Stimulated activated CD4-positive, alpha-beta T cell treated with anti-CD3 and anti-CD28 coated beads, TNF-alpha, amount 100 ng/mL, for 24 hours (primary cell): Measurements from ENCODE around the gene ISG15.
A peak's percentile ranks its signal among the peaks of the same experiment; 100 is the strongest.
"Not testable (repeated sequence)": the region's sequence is repeated elsewhere in the genome, so short reads cannot be mapped to it uniquely, and the experiment has no call there.

Source experiments
- DNase-seq, 3 experiments: peaks; one replicate each; pipeline ENCODE4 v3.0.0-alpha.2; 2020; ENCODE audit warnings: low read depth in 3 of 3

The ISG15 gene

DNA sequence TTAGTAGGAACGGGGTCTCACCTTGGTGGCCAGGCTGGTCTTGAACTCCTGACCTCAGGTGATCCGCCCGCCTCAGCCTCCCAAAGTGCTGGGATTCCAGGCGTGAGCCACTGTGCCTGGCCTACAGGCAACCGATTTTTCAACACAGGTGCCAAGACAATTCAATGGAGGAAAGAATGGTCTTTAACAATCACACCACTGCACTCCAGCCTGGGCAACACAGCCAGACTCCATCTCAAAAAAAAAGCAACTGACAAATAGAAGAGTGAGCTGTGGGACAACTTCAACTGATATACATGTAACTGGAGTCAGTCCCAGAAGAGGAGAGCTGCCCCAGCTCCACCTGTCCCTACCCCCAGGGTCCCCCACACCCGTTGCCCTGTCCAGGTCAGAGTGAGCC is 18.8 kb upstream of the ISG15 start:
- not testable (repeated sequence) for DNase-seq

DNA sequence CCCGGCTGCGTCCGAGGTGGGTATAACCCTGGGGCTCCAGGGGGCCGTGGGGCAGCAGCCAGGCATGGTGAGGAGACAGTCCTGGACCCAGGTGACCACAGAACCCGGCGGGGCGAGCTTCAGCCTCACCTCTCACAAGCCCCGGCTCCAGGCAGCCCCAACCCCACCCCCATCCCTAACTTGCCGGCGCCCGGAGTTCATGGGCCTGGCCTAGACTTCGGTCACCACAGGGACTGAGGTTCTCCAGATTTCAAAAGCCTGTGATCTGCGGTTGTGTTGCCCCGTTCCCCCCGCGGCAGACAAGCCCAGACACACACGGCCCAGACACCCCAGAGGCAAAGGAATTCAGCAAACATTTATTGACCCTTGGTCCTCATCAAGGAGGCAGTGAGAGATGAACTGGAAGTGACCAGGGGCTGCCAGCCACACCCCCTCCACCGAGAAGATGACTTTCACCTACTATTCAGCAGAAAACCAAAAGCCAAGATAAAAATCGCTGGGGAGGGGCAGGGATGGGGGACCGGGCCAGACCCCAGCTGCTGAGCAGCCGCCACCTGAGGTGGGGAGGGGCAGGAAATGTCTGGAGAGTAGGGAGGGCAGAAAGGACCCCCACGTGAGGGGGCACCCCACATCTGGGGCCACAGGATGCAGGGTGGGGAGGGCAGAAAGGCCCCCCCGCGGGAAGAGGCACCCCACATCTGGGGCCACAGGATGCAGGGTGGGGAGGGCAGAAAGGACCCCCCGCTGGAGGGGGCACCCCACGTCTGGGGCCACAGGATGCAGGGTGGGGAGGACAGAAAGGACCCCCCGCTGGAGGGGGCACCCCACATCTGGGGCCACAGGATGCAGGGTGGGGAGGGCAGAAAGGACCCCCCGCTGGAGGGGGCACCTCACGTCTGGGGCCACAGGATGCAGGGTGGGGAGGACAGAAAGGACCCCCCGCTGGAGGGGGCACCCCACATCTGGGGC is 17.3 kb upstream of the ISG15 start:
- no peak for DNase-seq

DNA sequence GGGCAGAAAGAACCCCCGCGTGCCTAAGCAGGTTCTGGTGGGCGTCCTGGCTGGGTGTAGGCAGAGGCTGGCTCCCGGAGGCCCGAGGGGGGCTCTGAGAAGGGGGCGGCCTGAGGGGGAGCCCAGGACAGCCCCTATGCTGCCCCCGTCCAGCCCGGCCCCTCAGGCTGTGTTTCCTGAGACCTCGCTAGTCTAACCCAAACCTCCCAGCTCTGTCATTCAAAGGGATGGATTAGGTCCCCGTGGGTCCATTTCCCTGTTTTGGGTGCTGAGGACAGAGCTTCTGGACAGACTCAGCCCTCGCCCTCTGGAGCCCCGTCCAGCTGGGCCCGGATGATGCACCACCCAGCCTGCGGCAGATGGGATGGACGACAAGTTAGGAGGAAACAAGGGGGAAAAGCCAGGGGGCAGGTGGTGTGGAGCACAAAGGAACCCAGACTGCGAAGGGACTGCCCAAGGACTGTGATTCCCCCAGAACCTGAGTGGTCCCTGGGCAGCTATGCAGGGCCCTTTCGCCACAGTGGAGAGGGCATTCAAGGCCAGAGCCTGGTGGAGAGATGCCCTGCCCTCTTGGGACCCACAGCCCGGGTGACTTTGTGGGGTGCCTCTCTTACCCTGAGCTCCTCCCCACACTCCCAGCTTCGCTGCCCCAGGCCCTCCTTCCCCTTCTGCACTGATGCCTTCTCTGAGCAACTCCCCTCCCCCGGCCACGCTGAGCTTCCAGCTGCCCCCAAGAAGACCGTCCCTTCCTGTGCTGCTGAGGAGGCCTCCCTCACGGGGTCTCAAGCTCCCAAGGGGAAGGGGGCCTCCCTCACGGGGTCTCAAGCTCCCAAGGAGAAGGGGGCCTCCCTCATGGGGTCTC is 16.2 kb upstream of the ISG15 start:
- no peak for DNase-seq

DNA sequence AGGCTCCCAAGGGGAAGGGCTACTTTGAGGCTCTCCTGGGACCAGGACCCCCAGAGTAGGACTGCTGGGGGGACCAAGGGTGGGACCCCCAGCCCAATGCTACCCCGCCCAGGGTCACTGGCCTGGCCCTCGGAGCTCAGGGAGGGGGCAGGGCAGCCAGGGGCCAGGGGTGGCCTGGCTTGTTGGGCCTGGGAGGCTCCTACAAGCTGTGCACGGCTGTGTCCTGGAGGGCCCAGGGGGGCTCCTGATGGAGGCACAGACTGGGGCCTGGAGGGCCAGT is 15.6 kb upstream of the ISG15 start:
- no peak for DNase-seq

DNA sequence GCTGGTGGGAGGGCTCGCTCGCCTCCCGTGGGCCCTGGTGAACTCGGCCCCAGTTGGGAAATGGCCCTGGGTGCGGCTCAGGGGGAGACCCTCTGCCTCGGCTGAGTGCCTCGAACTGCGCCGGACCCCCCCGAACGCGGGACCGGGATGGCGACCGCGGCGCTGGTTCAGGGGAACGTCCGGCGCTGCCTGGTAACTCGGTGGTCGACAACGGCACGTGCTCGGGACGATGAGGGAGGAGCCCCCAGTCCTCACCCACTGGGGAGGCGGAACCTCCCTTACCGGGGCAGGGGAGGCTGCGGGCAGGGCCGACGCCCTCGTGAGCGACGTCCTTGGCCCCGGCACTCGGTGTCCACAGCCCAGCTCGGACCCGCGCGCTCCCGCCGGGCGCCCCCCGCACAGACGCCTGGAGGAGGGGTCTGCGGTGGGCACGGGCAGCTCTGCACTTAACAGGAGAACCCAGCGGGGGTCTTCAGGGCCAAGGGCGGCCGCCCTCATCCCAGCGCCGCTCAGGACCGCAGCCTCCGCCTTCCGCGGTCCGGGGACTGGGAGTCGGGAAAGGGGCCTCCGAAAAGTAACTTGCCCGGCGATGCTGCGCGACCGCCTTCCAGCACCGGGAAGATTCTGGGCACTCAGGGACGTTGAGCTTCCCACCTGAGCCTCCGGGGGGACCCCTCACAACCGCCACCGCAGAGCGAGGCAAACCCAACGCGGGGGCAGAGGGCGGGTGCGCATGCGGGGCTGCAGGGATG is 15.1 kb upstream of the ISG15 start:
- no peak for DNase-seq

DNA sequence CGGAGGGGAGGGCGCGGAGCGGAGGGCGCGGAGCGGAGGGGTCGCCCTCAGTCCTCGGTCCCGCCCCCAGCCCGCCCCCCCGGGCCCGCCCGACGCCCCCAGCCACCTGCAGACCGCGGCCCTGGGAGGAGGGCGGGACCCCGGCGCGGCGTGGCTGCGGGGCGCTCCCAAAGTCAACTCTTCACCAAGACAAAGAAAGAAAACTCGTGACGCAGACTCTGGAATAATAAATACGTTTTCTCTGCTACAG is 14.6 kb upstream of the ISG15 start:
- DNase-seq, result no peak

DNA sequence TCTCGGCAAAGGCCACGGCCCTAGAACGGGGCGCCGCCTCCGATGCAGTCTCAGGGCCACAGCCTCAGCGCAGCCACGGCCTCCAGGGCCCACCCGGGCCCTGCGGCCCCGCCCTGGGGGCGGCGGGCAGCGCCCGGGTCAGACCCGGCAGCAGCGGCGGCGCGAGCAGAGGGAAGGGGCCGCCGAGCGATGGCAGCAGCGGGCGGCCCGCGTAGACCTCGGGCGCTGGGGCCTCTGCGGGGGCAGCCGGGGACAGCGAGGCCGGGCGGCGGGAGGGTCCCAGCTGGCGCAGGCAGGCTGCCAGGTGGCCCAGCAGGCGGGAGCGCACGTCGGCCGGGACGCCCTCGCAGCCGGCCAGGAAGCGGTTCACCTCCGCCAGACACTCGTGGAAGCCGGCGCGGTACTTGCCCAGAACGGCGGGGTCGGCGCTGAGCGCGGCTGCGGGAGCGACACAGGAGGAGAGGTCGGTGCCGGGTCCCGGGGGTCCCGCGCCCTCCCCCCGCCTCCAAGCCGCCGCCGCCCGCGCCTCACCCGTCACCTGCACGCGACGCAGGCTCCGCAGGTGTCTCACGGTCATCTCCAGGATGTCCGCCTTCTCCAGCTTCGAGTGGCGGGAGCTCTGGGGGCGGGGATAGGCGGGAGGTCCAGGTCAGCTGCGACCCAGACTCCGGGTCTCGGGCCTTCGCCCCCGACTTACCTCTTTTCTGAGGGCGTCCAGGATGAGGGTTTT is 14.1 kb upstream of the ISG15 start:
- DNase-seq, result no peak

DNA sequence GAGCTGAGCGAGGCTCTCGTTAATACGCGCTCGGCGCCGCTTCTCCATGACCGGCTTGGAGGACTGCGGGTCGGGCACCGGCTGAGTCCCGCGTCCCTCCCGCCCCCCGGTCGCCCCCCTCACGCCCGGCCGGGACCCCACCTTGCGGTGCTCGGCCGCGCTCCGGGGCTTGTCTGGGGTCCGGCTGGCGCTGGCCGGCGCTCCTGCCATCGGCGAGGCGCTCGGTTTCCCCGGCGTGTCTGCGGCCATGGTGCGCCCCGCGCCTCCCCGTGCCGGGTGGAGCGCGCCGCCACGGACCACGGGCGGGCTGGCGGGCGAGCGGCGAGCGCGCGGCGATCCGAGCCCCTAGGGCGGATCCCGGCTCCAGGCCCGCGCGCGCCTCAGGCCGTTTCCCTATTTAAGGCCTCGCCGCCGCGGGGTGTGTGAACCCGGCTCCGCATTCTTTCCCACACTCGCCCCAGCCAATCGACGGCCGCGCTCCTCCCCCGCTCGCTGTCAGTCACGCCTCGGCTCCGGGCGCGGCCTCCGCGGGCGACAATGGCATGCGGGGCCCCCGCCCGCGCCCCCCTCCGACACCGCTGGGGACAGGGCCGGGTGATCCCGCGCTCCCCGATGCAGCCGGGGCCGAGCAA is 13.5 kb upstream of the ISG15 start, which contains the start of gene HES4:
Gene HES4, minus strand, starts transcription at position 373 of the 632 bp plus-strand sequence. Its CDS starts 124 bp downstream, at position 249.
- DNase-seq, result peak in 1 of 3 experiments; percentile 66

DNA sequence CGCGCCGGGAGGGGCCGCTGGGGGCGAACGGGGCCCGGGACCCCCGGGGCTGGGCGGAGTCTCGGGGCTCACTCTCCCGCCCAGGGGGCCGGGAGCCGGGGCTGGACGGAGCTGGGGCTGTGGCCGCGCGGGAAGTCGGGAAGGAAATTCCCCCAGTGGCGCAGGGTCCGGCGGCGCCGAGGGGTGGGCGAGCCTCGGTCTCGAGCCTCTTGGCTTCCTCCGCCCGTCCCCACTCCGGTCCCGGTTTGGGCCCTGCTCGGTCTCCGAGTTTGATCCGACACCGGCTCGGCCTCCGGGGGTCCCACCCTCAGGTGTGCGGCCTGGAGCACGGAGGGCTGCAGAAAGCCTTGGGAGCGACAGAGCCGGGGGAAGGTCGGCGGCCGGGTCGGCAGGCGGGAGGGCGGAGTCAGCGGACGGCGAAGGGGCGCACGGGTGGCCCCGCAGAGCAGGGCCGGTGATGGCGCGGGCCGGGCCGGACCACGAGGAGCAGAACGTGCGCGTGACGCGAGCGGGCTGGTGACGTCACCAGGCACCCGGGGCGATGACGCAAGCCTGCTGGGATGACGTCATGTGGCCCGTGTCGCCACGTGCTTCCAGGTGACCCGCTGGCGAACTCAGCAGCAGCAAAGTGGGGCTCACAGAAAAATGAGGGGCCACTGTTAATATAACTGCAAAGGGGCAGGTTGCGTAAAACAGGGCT is 12.8 kb upstream of the ISG15 start:
- DNase-seq, result peak; percentile 45 to 50 (median 47)

DNA sequence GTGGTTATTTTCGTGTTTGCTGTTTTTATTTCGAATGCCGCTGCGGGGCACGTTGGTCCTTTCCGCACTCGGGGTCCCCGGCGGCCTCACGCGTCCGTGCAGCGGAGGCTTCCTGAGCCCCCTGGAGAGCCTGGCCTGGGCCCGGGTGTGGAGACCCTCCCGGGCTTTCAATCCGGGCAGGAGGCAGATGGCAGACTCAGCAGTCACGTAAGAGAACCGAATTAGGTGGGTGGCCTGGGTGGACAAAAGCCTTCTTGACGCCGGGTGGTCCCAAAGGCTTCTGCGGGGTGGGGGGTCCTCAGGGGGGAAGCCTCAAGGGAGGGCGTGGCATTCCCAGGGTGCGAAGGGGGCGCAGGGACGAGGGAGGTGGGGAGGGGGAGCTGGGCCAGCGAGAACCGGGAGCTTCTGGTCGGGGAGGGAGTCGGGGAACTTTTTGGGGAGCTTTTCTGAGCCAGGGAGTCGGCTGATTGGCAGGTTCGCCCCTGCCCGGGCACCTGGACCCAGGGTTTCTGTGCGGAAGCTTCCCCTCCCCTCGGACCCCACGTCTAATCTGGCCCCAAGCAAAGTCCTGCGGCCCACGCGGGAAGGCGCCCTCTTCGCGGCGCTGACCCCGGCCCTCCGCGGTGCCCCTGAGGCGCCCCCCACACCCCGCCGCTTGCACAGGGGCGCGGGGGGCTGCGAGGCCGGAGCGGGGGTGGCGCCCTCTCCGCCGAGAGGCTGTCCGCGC is 12.1 kb upstream of the ISG15 start:
- DNase-seq, result no peak

DNA sequence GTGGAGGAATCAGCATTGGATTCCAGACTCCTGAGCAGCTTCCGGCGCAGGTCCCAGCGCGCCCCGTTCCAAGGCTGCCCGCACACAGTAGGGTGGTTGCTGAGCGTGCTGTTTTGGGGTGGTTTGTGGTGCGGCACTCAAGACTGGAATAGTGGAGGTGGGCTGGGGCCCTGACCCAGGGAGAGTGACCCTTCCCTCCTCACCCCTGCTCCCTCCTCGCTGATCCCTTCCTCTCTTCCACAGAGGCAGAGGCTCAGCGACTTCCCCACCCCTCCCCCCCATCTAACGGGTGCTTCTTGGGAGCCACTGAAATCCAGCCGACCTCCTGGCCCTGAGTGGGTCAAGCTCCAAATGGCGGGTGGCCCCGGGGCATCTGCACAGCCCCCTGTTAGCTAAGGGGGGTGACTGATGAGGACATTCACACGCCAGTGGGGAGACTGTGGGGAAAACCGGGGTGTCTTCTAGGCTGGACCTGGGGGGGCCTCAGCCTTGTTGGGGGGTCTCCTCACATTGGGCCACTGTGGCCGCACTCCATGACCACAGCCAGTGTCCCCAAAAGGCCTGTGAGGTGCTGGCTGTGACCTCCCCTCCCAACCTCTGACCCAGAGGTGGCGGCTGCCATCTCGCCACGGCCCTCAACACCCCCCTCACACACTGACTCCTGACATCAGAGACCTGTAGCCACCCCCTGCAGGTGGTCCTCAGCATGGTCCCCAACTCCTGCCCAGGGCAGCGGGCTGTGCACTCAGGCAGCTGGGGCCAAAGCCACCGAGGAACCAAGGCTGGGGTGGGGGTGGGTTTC is 9.5 kb upstream of the ISG15 start:
- no peak for DNase-seq

DNA sequence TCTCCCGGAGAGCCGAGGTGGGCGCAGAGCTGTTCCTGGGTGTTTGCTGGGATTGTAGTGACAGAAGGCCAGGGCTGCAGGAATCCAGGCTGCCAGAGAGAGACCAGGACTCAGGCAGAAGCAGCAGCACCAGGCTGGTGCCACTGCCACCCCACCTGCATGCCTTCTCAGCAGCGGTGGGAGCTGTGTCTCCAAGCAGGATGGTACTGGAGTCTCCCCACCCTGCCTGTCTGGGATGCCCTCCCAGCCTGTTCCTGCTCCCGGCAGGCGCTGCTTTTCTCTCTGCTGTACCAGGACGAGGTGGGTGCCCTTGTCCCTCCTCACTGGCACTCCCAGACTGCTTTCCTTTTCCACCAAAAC is 8.9 kb upstream of the ISG15 start:
- no peak for DNase-seq

DNA sequence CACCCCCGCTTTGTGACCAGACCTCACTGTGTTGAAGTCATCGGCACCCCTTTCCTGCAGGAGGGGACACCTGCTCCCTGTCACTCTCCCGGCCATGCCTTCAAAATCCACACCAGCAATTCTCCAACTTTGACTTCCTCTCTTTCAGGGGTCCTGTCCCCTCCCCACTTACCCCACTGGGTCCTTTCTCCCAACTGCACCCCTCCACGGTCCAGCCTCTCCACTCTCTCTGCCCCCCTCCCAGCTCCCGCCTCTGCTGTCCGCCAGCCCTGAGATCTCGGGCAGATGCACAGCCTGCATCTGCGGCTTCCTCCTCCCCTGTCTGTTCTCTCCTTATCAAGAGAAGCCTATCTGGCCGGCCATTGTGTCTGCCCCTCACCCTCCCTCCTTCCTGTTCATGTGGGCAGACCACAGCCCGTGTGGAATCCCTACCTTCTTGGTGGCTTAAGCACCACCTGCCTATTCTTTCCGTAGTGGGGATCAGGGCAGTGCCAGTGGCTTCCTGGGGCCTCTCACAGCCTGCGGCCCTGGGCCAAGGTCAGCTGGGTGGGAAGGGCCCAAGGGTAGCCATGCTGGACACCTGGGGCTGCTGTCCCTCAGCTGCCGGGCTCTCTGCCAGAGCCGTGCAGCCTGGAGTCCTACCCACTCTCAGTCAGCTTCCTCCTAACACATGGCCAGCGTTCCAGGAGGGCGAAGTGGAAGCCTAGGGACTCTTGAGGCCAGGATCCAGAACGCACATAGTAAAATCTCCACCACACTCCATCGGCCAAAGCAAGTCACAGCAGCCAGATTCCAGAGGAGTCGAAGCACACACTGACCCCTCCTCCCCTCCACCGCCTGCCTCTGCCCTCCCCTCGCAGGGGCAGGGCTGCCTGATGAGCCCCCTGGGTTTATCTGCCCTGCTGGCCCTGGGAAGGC is 8.3 kb upstream of the ISG15 start:
- no peak for DNase-seq

DNA sequence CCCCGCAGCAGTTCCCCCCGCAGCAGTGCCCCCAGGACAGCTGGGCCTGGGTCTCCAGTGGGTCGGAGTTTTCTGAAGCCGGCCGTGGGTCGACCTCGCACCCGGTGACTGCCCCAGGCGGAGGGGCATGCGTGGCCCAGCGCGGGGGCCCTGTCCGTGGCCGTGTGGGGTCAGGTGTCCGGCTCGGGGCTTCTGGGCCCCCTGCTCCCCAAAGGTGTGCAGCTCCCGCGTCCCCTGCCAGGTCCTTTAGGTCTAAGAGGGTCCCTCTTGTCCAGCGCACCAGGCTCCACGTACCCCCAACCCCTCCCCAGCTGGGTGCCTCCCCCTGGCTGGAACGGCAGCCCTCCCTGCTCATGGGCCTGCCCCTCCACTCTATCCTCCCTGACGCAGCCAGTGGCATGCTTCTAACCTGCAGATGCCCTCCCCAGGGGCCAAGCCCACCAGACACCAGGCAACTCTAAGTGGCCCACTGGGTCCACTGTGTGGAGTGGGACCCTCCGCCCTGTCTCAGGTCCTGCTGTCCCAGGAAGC is 7.5 kb upstream of the ISG15 start:
- DNase-seq, result no peak

DNA sequence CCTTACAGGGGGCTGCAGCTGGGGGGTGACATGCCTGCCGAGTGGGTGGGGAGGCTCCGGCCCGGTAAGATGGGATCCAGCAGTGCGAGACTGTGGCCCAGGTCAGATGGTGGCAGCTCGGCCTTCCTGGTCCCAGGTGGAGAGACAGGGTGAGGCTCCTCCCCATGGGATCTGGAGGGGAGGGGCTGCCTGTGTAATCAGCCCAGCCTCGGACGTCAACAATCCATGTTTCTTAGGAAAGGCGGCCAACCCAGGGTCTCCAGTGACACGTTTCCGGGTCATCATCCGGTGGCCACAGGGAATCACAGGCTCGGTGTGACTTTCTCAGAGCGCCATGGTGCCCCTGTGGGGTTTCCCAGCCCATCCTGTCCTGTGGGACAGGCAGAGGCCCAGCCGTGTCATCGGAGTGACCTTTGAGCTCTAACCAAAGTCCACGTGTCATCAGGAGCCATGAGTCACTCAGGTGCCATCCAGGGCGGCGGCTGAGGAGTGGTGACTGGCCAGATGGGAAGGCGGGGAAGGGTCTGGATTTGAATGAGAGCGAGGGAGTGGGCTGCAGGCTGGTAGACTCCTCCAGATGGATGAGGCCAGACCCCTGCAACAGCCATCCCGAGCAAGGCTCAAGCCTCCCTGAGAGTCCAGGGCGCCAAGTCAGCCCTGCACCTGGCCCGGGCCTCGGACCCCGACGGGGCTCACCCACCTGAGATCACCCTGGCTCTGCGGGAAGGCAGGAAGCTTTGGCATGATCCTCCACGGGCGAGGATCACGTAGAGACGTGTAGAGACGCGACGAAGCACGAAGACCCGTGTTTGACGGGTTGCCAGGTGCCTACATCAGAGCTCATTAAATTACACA is 6.8 kb upstream of the ISG15 start:
- no peak for DNase-seq

DNA sequence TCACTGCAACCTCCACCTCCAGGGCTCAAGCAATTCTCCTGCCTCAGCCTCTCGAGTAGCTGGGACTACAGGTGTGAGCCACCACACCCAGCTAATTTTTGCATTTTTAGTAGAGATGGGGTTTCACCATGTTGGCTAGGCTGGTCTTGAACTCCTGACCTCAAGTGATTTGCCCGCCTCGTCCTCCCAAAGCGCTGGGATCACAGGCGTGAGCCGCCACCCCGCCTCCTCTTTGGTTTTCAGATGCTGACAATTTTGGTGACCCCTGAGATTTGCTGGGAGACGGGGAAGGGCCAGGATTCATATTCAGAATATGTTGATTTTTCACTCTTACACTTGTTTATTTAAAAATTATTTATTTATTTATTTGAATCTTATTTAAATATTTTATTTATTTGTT is 3.2 kb upstream of the ISG15 start:
- DNase-seq, result not testable (repeated sequence)
